ENCODE data around the gene LCT. TPM values are rescaled to one million over a fixed set of nuclear protein-coding genes. Genes with fewer than 3 reads are reported as not detected.
"Not testable (repeated sequence)": the region's sequence is repeated elsewhere in the genome, so short reads cannot be mapped to it uniquely, and the experiment has no call there.

The LCT gene
- polyA plus RNA-seq (2011; rRNA removed) = not detected in 2 replicates
- 0.04 TPM in 1 of 2 replicates, not detected in the other for polyA minus RNA-seq (2011; rRNA and poly(A)+ RNA removed)

DNA sequence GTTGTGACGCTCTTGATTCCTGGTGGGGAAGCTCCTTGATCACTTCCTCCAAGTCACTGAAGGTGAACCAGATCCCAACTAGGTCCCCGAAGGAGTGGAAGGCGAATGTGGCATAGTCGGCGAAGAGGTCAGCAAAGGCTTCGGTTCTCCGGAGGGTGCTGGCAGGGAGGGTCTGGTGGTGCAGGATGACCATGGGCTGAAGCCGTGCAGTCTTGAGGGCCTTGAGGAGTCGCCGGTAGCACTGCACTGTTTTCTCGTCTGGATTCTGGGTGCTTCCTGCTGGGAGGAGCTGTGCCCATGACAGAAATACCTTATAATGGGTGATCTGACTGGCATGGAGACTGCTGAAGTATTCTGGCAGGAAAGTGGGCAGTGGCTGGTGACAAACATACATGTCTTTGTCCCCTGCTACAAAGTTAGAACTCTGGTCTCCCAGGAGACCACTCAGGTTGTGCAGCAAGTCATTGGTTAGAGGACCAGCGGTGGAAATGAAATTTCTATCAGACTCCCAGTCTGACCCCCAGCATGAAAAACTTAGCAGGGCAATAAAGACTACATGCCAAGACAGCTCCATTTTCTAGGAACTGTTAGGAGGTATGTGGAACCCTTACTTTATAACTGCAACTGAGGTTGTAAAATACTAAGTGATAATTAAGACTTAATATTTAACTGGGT lies at the start of gene LCT:
TSS of gene LCT (minus strand) at position 589 of the 675 bp plus-strand sequence. CDS start at position 574, 15 bp downstream.
- POLR2A ChIA-PET = no interaction called here
- no peak for DNase-seq (ENCODE audit: low read depth, low spot score)
- Histone ChIP-seq H3K9me3 (ENCODE audit: control insufficient read depth, insufficient read depth, low read length) (no peaks in the 10 kb centered on the region), H3K4me3 (ENCODE audit: low read depth, low read length) (no peak within 1 kb of the TSS), H3K27ac (ENCODE audit: low read depth, low read length) (no peak within 1 kb of the TSS), H3K27me3 (ENCODE audit: control insufficient read depth, insufficient read depth, low read length) (no peaks in the 10 kb centered on the region)
- TF ChIP-seq, protein P1, sequence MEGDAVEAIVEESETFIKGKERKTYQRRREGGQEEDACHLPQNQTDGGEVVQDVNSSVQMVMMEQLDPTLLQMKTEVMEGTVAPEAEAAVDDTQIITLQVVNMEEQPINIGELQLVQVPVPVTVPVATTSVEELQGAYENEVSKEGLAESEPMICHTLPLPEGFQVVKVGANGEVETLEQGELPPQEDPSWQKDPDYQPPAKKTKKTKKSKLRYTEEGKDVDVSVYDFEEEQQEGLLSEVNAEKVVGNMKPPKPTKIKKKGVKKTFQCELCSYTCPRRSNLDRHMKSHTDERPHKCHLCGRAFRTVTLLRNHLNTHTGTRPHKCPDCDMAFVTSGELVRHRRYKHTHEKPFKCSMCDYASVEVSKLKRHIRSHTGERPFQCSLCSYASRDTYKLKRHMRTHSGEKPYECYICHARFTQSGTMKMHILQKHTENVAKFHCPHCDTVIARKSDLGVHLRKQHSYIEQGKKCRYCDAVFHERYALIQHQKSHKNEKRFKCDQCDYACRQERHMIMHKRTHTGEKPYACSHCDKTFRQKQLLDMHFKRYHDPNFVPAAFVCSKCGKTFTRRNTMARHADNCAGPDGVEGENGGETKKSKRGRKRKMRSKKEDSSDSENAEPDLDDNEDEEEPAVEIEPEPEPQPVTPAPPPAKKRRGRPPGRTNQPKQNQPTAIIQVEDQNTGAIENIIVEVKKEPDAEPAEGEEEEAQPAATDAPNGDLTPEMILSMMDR (IDR thresholded peaks at IDR 0.05; ENCODE audit: low read depth, low read length) = no peak
- CTCF ChIA-PET = interaction anchor here (2.1 kb wide), 1 partner anchor 39 kb away, joined by 8 read pairs; no protein-coding TSS in a partner anchor

DNA sequence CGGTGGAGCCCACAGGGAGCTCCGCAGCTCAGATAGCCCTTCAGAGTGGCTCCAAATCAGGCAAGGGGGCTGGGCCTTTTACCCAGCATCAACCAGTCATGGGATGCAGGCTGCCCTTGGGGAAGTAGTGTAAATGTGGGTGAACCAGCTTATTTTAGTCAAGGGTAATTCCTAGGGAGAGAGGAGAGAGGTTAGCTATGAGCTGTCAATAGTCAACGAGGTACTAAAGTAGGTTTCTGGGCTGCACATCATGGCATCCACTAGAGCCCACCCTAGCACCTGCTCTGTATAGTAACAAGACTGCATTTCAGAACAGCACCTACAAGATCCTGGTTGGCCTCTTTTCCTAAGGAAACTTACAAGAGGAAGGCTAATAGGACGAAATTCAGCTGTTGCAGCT lies 48.7 kb upstream of the LCT start:
- CTCF ChIA-PET = no interaction called here
- TF ChIP-seq, protein P1 (IDR thresholded peaks at IDR 0.05; ENCODE audit: low read depth, low read length) = no peak
- DNase-seq (ENCODE audit: low read depth, low spot score) = no peak
- Histone ChIP-seq H3K27ac (ENCODE audit: low read depth, low read length) (no peak overlapping the region), H3K9me3 (ENCODE audit: control insufficient read depth, insufficient read depth, low read length) (peaks cover 2% of the 10 kb centered on the region; the same call in 1 of the 2 replicates), H3K27me3 (ENCODE audit: control insufficient read depth, insufficient read depth, low read length) (peaks cover 5% of the 10 kb centered on the region), H3K4me3 (ENCODE audit: low read depth, low read length) (no peak overlapping the region)
- POLR2A ChIA-PET = no interaction called here

DNA sequence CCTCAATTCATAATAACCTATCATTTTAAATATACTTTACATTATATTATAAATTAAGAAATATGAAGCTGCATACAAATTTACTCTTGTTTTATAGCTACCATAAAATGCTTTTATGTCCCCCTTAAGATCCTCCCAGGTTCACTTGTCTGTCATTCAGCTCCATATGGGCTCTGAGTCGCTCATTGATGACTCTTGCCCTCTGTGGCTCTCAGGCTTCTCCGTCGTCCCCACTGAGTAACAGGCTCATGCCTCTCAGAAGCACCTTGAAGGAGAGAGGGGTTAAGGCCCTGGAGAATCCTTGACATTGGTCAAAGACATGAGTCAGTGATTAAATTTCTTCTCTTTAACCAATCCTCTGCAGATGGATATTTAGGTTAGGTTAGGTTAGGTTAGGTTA lies 45.4 kb upstream of the LCT start:
- CTCF ChIA-PET = interaction anchor here (3.5 kb wide), 1 partner anchor 31 kb away, joined by 14 read pairs; no protein-coding TSS in a partner anchor
- POLR2A ChIA-PET = no interaction called here
- no peaks in the 10 kb centered on the region for H3K9me3 ChIP-seq (ENCODE audit: control insufficient read depth, insufficient read depth, low read length)
- H3K27ac ChIP-seq (ENCODE audit: low read depth, low read length) = no peak overlapping the region
- no peak overlapping the region for H3K4me3 ChIP-seq (ENCODE audit: low read depth, low read length)
- TF ChIP-seq, protein P1 (IDR thresholded peaks at IDR 0.05; ENCODE audit: low read depth, low read length) = no peak
- DNase-seq (ENCODE audit: low read depth, low spot score) = no peak
- H3K27me3 ChIP-seq (ENCODE audit: control insufficient read depth, insufficient read depth, low read length) = peaks cover 5% of the 10 kb centered on the region

DNA sequence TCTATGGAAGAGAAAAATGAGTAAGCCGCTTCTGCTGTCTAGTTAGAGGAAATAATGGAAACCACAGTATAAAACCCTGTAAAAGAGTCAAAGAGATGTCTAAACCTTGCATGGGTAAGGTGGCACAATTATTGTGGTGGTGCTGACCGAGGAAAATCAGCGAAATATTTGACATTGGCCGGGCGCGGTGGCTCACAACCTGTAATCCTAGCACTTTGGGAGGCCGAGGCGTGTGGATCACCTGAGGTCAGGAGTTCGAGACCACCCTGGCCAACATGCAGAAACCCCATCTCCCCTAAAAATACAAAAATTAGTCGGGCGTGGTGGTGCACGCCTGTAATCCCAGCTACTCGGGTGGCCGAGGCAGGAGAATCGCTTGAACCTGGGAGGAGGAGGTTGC lies 39.8 kb upstream of the LCT start:
- DNase-seq (ENCODE audit: low read depth, low spot score); H3K27me3 ChIP-seq (ENCODE audit: control insufficient read depth, insufficient read depth, low read length); H3K27ac ChIP-seq (ENCODE audit: low read depth, low read length); H3K9me3 ChIP-seq (ENCODE audit: control insufficient read depth, insufficient read depth, low read length): not testable (repeated sequence)
- CTCF ChIA-PET = interaction anchor here (0.6 to 1.4 kb wide), 3 partner anchors 11 to 365 kb away, joined by 3 to 8 read pairs (median 3); no protein-coding TSS in a partner anchor
- POLR2A ChIA-PET = interaction anchor here (0.6 to 0.7 kb wide), 2 partner anchors 15 to 51 kb away, joined by 3 to 5 read pairs; no protein-coding TSS in a partner anchor
- H3K4me3 ChIP-seq (ENCODE audit: low read depth, low read length) = peak overlapping the region; percentile 44

DNA sequence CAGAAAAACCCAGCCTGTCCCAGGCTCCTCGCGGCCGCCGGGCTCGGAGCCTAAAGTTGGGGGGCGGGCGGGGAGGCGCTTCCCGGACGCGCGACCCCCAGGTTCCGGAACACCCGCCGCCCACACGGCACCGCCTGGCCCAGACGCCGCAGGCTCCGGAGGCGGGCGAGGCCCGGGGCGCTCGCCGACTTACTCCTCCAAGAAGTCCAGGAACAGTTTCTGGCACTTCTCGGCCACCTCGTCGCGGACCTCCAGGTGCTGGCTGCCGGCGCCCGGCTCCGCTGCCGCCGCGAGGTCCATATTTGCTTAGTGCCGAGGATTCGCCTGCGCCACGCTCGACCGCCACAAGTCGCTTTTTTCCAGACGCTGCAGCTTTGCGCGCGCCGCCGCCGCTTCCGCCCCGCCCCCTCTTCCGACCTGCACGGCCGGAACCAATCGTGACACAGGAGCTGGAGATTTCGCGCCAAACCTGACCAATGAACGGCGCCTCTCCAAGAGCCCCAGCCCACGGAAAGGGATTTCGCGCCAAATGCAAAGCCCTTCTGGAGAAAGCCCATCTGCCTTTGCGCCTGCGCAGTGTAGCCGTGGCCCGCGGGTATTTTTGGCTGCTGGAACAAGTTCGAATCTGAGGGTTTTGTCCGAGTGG lies 39.2 kb upstream of the LCT start, which contains the start of gene MCM6:
TSS of gene MCM6 (minus strand) at position 378 of the 646 bp plus-strand sequence. CDS start at position 300, 78 bp downstream.
- POLR2A ChIA-PET = interaction anchor here (0.6 kb wide), 1 partner anchor 50 kb away, joined by 3 read pairs; no protein-coding TSS in a partner anchor

More for the DNA sequence above, 39.2 kb upstream of the LCT start, which contains the start of gene MCM6:
- CTCF ChIA-PET = interaction anchor here (0.6 to 1.4 kb wide), 3 partner anchors 10 to 366 kb away, joined by 3 to 8 read pairs (median 3); no protein-coding TSS in a partner anchor
- Histone ChIP-seq H3K27me3 (ENCODE audit: control insufficient read depth, insufficient read depth, low read length) (no peaks in the 10 kb centered on the region), H3K4me3 (ENCODE audit: low read depth, low read length) (peak within 1 kb of the TSS; percentile 76), H3K9me3 (ENCODE audit: control insufficient read depth, insufficient read depth, low read length) (no peaks in the 10 kb centered on the region; the same call in 1 of the 2 replicates), H3K27ac (ENCODE audit: low read depth, low read length) (peak within 1 kb of the TSS; percentile 80)
- DNase-seq (ENCODE audit: low read depth, low spot score) = peak; percentile 98
- TF ChIP-seq, protein P1 (IDR thresholded peaks at IDR 0.05; ENCODE audit: low read depth, low read length) = no peak

Measured in AG04450 (cell line).